A549 (cell line): ENCODE results near the gene LY86. TPM values are rescaled to one million over a fixed set of nuclear protein-coding genes. Genes with fewer than 3 reads are reported as not detected.
"Not testable (repeated sequence)": the region's sequence is repeated elsewhere in the genome, so short reads cannot be mapped to it uniquely, and the experiment has no call there.

Experiments used
- ATAC-seq, 2 experiments: fragments of 200-7000 bp in 1 of 2; fragments of >200 bp in 1 of 2; cut with Nextera tagmentation in 1 of 2; cut with Tn5 transposase in 1 of 2; 3 replicates each; pipeline versions ENCODE4 v1.8.0 to v1.9.1; 2018 to 2020; ENCODE audit warnings: mild to moderate bottlenecking in 1 of 2, moderate library complexity in 1 of 2
- CTCF ChIA-PET: fragments of 300-600 bp; sonication (Branson Sonifier 250); formaldehyde crosslinking; extraction: SDS; loops from one replicate; lab custom pipeline; 2021; ENCODE audit warnings: antibody characterized with exemption, inconsistent platforms; lab: Yijun Ruan, JAX
- POLR2A ChIA-PET: fragments of 350-600 bp; formaldehyde crosslinking; extraction: SDS; loops from one replicate; lab custom pipeline; 2021; ENCODE audit warnings: antibody characterized with exemption, inconsistent platforms; lab: Yijun Ruan, JAX
- DNase-seq, 2 experiments: peaks; one replicate each; pipeline versions ENCODE4 v3.0.0 to v3.0.0-alpha.2; 2011 to 2016; ENCODE audit warnings: low read depth in 1 of 2, low spot score in 1 of 2
- FAIRE-seq: peaks from 2 replicates; lab custom pipeline; 2011; peaks lifted over from hg19 to GRCh38; lab: Jason Lieb, UNC
- H3K27ac ChIP-seq, 2 experiments: fragments of >200 bp; sonication (Bioruptor Twin); formaldehyde crosslinking; 3 replicates each; pipeline ENCODE4 v1.5.1; 2016 to 2017
- H3K4me1 ChIP-seq: fragments of >200 bp; sonication (Bioruptor Twin); formaldehyde crosslinking; 3 replicates; pipeline ENCODE4 v1.6.1; 2016
- H3K4me2 ChIP-seq: fragments of >200 bp; sonication (Bioruptor Twin); formaldehyde crosslinking; 3 replicates; pipeline ENCODE4 v1.6.1; 2016
- H3K4me3 ChIP-seq: fragments of >200 bp; sonication (Bioruptor Twin); formaldehyde crosslinking; 3 replicates; pipeline ENCODE4 v1.5.1; 2016
- H3K9me3 ChIP-seq: fragments of >200 bp; sonication (Bioruptor Twin); formaldehyde crosslinking; 3 replicates; pipeline ENCODE4 v1.6.1; 2016
- BHLHE40 ChIP-seq: IDR thresholded peaks from 2 replicates; pipeline ENCODE4 v1.6.1; 2012; ENCODE audit warnings: low read depth, low read length, inconsistent platforms
- CEBPB ChIP-seq, 2 experiments: fragments of >200 bp in 1 of 2; sonication (Bioruptor Twin) in 1 of 2; formaldehyde crosslinking in 1 of 2; IDR thresholded peaks; 2 replicates each; pipeline ENCODE4 v1.6.1; 2012 to 2016
- GATA3 ChIP-seq: IDR thresholded peaks from 2 replicates; pipeline ENCODE4 v1.6.1; 2012; ENCODE audit warnings: borderline replicate concordance
- HDAC2 ChIP-seq: fragments of 200-600 bp; sonication (generic); IDR thresholded peaks from 2 replicates; pipeline ENCODE4 v1.6.1; 2016
- HOXA7 ChIP-seq: fragments of 250-450 bp; sonication (Bioruptor Pico); IDR thresholded peaks from 2 replicates; pipeline ENCODE4 v1.5.0; 2020; ENCODE audit warnings: mild to moderate bottlenecking, moderate library complexity
- KDM1A ChIP-seq: fragments of 200-600 bp; sonication (generic); IDR thresholded peaks from 2 replicates; pipeline ENCODE4 v1.6.1; 2016; ENCODE audit warnings: low read depth, mild to moderate bottlenecking
- NFE2L2 ChIP-seq: fragments of 150-350 bp; conservative IDR thresholded peaks from 2 replicates; pipeline ENCODE4 v1.6.1; 2014; ENCODE audit warnings: low read length
- POLR2AphosphoS2 ChIP-seq: conservative IDR thresholded peaks from 2 replicates; pipeline ENCODE4 v1.6.1; 2012; ENCODE audit warnings: low read length, improper control_type of control experiment, inconsistent platforms
- TFCP2L1 ChIP-seq: fragments of 250-450 bp; sonication (Bioruptor Pico); IDR thresholded peaks from 2 replicates; pipeline ENCODE4 v1.5.0; 2021; ENCODE audit warnings: mild to moderate bottlenecking
- WGBS: methylation state at CpG from one replicate; pipeline ENCODE4 v1.1.6; 2017; ENCODE audit errors: missing lambda C conversion rate; 5-methylcytosine and 5-hydroxymethylcytosine counted together
- polyA plus RNA-seq, 4 experiments: library from polyadenylated mRNA; depleted of rRNA in 3 of 4; stranded (reverse); fragments of >200 nt; fragmentation: RNase III in 1 of 4; extraction: RNeasy Plus Mini Kit Qiagen cat#74134 plus additional on column Dnase treatment in 1 of 4; gene quantifications; 2 replicates in 3 of 4; 3 replicates in 1 of 4; pipeline ENCODE4 v1.2.3, GENCODE V29; 2011 to 2017
- TF ChIP-seq, protein P1 (sequence below): fragments of >200 bp; sonication (Bioruptor Twin); formaldehyde crosslinking; IDR thresholded peaks from 2 replicates; pipeline ENCODE4 v1.6.1; 2016
- TF ChIP-seq, protein P2 (sequence below): fragments of 200-600 bp; sonication (generic); IDR thresholded peaks from 2 replicates; pipeline ENCODE4 v1.6.1; 2016; ENCODE audit warnings: antibody characterized with exemption, mild to moderate bottlenecking, moderate library complexity
- TF ChIP-seq, protein P3 (sequence below): fragments of 150-350 bp; IDR thresholded peaks from 2 replicates; pipeline ENCODE4 v1.6.1; 2014; ENCODE audit warnings: low read depth, mild to moderate bottlenecking, low read length
- TF ChIP-seq, protein P4 (sequence below): fragments of 250-450 bp; sonication (Bioruptor Pico); IDR thresholded peaks from 2 replicates; pipeline ENCODE4 v1.5.0; 2020; ENCODE audit warnings: low read depth, mild to moderate bottlenecking, moderate library complexity

LY86 gene
- polyA plus RNA-seq, 2 of the 4 experiments (the other 2 are of a cell fraction): not detected

DNA sequence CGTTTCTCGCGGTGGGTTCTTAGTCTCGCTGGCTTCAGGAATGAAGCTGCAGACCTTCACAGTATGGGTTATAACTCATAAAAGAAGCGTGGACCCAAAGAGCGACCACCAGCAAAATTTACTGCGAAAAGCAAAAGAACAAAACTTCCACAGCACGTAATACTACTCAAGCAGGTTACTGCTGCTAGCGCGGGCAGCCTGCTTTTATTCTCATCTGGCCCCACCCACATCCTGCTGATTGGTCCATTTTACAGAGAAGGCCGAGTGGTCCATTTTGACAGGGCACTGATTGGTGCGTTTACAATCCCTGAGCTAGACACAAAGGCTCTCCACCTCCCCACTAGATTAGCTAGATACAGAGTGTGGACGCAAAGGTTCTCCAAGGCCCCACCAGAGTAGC, 17.4 kb downstream of the LY86 start (continued):
- TF ChIP-seq BHLHE40: no peak

DNA sequence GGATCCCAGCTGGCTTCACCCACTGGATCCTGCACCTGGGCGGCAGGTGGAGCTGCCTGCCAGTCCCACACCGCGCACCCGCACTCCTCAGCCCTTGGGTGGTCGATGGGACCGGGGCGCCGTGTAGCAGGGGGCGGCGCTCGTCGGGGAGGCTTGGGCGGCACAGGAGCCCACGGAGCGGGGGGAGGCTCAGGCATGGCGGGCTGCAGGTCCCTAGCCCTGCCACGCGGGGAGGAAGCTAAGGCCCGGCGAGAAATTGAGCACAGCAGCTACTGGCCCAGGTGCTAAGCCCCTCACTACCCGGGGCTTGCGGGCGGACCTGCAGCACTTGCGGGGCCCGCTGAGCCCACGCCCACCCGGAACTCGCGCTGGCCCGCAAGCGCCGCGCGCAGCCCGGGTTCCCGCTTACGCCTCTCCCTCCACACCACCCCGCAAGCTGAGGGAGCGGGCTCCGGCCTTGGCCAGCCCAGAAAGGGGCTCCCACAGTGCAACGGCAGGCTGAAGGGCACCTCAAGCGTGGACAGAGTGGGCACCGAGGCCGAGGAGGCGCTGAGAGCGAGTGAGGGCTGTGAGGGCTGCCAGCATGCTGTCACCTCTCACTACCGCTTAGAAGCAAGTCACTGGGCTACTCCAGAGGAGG, 18.0 kb downstream of the LY86 start:
- H3K4me1 ChIP-seq, DNase-seq, CTCF ChIA-PET, H3K27ac ChIP-seq, POLR2A ChIA-PET, H3K9me3 ChIP-seq, FAIRE-seq, H3K4me2 ChIP-seq, H3K4me3 ChIP-seq, ATAC-seq: not testable (repeated sequence)
- WGBS: 67% methylated on average over 7 of the region's 47 CpGs

DNA sequence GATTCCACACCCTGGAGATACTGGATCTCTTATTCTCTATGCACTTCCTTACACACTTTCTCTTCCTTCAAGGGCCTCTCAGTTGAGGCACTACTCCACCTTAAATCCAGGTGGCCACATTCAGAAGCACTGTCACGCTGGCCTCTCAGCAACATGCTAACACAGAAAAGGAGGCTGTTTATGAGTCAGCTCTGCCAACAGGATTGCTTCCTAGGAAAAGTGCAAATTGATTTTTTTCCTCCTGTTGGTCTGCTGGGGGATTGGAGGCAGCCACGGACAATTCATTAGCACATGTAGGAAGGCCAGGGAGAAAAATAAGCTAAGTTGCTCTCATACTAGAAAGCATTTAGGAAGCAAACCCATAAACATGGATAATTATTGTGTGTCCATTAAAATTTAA, 20.9 kb downstream of the LY86 start:
- CTCF ChIA-PET: no interaction called here

DNA sequence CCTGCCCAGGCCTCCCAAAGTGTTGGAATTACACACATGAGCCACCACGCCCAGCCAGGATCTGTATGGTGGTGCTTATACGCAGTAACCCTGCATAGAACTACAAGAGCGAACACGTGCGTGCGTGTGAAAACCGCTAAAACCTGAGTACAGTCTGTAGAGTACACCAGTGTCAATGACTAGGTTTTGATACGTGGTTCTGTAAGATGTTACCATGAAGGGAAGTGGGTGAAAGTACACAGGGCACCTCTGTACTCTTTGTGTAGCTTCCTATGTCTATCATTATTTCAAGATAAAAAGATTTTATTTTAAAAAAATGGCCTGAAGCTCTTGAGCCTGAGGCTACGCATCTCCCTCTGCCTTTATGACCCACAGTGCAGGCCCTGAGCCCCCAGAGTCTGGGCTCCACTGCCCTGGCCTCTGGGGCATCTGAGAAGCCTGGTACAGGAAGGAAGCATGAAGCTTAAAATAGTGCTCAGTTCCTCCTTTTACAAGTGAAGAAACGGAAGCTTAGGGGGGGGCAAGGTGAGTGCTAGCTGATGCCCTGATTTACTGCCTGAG, 21.6 kb downstream of the LY86 start:
- DNase-seq (no peak), ATAC-seq (no peak), FAIRE-seq (no peak)
- H3K4me2 ChIP-seq: no peak overlapping the region
- no peak for TF ChIP-seq TFCP2L1 (CRISPR knock-in tag)
- TF ChIP-seq, protein P1, sequence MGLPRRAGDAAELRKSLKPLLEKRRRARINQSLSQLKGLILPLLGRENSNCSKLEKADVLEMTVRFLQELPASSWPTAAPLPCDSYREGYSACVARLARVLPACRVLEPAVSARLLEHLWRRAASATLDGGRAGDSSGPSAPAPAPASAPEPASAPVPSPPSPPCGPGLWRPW: no peak
- TF ChIP-seq, protein P2, sequence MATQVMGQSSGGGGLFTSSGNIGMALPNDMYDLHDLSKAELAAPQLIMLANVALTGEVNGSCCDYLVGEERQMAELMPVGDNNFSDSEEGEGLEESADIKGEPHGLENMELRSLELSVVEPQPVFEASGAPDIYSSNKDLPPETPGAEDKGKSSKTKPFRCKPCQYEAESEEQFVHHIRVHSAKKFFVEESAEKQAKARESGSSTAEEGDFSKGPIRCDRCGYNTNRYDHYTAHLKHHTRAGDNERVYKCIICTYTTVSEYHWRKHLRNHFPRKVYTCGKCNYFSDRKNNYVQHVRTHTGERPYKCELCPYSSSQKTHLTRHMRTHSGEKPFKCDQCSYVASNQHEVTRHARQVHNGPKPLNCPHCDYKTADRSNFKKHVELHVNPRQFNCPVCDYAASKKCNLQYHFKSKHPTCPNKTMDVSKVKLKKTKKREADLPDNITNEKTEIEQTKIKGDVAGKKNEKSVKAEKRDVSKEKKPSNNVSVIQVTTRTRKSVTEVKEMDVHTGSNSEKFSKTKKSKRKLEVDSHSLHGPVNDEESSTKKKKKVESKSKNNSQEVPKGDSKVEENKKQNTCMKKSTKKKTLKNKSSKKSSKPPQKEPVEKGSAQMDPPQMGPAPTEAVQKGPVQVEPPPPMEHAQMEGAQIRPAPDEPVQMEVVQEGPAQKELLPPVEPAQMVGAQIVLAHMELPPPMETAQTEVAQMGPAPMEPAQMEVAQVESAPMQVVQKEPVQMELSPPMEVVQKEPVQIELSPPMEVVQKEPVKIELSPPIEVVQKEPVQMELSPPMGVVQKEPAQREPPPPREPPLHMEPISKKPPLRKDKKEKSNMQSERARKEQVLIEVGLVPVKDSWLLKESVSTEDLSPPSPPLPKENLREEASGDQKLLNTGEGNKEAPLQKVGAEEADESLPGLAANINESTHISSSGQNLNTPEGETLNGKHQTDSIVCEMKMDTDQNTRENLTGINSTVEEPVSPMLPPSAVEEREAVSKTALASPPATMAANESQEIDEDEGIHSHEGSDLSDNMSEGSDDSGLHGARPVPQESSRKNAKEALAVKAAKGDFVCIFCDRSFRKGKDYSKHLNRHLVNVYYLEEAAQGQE: no peak
- no peak for TF ChIP-seq POLR2AphosphoS2
- no peak for TF ChIP-seq BHLHE40
- no peak for TF ChIP-seq NFE2L2
- no peak for TF ChIP-seq KDM1A
- H3K9me3 ChIP-seq: no peaks in the 10 kb centered on the region
- H3K27ac ChIP-seq: no peak overlapping the region
- CTCF ChIA-PET: no interaction called here
- H3K4me3 ChIP-seq: no peak overlapping the region
- no peaks in the 10 kb centered on the region for H3K4me1 ChIP-seq
- WGBS: 74% methylated on average over 10 of the region's 10 CpGs
- POLR2A ChIA-PET: no interaction called here

More for the DNA sequence above, 20.9 kb downstream of the LY86 start:
- Histone ChIP-seq H3K9me3 (no peaks in the 10 kb centered on the region), H3K4me3 (no peak overlapping the region)
- no peak for DNase-seq
- TF ChIP-seq GATA3 (no peak), KDM1A (no peak), CEBPB (IDR thresholded peaks at IDR 0.05) (no peak), HOXA7 (CRISPR knock-in tag) (no peak), HDAC2 (no peak)
- TF ChIP-seq, protein P3, sequence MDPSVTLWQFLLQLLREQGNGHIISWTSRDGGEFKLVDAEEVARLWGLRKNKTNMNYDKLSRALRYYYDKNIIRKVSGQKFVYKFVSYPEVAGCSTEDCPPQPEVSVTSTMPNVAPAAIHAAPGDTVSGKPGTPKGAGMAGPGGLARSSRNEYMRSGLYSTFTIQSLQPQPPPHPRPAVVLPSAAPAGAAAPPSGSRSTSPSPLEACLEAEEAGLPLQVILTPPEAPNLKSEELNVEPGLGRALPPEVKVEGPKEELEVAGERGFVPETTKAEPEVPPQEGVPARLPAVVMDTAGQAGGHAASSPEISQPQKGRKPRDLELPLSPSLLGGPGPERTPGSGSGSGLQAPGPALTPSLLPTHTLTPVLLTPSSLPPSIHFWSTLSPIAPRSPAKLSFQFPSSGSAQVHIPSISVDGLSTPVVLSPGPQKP: no peak
- TF ChIP-seq, protein P4, sequence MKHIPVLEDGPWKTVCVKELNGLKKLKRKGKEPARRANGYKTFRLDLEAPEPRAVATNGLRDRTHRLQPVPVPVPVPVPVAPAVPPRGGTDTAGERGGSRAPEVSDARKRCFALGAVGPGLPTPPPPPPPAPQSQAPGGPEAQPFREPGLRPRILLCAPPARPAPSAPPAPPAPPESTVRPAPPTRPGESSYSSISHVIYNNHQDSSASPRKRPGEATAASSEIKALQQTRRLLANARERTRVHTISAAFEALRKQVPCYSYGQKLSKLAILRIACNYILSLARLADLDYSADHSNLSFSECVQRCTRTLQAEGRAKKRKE: no peak
- TF ChIP-seq, all 56 proteins: peak for 0
- no peak overlapping the region for H3K4me2 ChIP-seq
- ATAC-seq (no peak), FAIRE-seq (no peak)
- 38% methylated on average over 2 of the region's 2 CpGs for WGBS
- POLR2A ChIA-PET: no interaction called here
- H3K4me1 ChIP-seq: no peaks in the 10 kb centered on the region
- H3K27ac ChIP-seq: no peak overlapping the region
